WI38 (cell line): Measurements from ENCODE around the gene COL13A1.

Experiments used
- H3K4me3 ChIP-seq: 2 replicates; pipeline ENCODE4 v1.5.1; 2011; ENCODE audit warnings: low read depth, mild to moderate bottlenecking, control low read depth, low read length
- TF ChIP-seq, protein P1 (sequence below): IDR thresholded peaks from 2 replicates; pipeline ENCODE4 v1.5.1; 2012; ENCODE audit warnings: low read depth, mild to moderate bottlenecking, control low read depth, low read length

Gene COL13A1

DNA sequence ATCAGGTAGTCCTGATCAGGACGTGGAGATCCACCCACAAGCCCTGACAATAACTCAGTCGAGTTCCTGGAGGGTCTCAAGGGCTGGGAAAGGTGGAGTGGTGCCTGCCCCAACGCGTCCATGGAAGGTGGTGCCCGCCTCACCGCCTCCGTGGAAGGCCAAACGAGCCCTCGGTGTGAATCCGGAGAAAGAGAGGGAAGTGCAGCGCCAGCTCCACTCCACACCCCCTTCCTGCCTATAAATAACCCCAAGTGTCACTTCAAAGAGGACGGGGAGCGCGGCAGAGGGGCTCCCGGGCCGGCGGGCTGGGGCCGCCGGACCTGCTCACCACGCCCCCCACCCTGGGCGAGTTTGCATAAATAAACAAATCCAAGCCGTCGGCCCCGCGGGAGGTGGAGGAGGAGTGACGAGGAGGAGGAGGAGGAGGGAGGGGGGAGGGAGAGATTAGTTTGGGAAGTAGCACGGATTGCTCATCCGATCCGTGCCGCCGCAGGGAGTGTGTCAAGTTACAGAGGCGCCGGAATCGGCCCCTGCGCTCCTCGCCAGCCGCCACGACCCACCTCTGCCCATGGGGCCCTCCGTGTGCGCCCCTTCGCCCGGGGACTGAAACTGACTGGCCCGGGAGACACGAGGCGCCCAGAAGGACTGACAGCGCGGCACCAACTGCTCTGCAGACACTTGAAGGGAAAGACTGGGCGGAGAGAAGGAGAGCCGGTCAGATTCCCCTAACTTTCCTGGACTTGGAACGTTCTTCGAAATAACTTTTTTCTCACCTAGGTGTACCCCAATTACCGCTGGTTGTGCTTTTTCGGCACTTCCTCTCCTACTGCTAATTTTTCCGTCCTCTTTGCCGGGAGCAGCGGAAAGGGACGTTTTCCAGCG lies at the start of gene COL13A1:
COL13A1 (plus strand) TSS at position 473 of the 882 bp plus-strand sequence. CDS start 518 bp downstream, outside the sequence.
- H3K4me3 ChIP-seq: peak within 1 kb of the TSS; percentile 87
- TF ChIP-seq, protein P1, sequence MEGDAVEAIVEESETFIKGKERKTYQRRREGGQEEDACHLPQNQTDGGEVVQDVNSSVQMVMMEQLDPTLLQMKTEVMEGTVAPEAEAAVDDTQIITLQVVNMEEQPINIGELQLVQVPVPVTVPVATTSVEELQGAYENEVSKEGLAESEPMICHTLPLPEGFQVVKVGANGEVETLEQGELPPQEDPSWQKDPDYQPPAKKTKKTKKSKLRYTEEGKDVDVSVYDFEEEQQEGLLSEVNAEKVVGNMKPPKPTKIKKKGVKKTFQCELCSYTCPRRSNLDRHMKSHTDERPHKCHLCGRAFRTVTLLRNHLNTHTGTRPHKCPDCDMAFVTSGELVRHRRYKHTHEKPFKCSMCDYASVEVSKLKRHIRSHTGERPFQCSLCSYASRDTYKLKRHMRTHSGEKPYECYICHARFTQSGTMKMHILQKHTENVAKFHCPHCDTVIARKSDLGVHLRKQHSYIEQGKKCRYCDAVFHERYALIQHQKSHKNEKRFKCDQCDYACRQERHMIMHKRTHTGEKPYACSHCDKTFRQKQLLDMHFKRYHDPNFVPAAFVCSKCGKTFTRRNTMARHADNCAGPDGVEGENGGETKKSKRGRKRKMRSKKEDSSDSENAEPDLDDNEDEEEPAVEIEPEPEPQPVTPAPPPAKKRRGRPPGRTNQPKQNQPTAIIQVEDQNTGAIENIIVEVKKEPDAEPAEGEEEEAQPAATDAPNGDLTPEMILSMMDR: no peak

- no peak overlapping the region for H3K4me3 ChIP-seq
- TF ChIP-seq, protein P1: no peak
Measured at GRCh38 chr10:69752479-69752878, 49.2 kb upstream of the COL13A1 start.

DNA sequence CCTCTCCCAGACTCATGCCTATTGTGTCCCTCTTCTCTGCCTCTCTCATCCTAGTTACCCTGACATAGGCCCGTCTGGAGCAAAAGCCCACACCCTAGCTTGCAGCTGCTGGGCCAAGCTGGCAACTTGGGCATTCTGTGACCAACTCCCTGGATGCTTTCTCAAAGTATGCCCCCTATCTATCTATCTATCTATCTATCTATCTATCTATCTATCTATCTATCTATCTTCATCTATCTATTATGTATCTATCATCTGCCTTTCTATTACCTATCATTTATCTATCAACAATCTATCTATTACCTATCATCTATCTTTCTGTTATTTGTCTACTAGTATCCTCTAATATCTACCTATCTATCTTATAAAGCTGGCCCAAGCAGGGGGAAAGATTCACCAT lies 45.4 kb upstream of the COL13A1 start:
- H3K4me3 ChIP-seq: no peak overlapping the region
- TF ChIP-seq, protein P1: no peak

DNA sequence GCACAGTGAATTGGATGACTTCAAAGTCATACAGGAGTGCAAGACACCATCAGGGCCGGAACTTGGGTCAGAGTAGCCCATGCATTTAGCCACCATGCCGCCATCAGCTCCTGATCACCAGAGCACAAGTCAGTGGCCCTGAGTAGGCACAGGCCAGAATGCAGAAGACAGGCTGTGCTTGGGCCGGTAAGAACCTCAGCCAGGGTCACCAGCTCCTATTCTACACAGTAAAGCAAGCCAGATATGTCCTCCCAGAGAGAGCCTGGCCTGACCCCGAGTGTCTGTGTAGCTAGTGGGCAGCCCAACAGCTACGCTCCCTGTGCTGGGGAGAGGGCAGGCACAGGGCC lies 44.5 kb upstream of the COL13A1 start:
- TF ChIP-seq, protein P1: no peak
- H3K4me3 ChIP-seq: no peak overlapping the region

GRCh38 chr10:69757553-69758309 lies 44.0 kb upstream of the COL13A1 start:
- H3K4me3 ChIP-seq: no peak overlapping the region
- TF ChIP-seq, protein P1: no peak

DNA sequence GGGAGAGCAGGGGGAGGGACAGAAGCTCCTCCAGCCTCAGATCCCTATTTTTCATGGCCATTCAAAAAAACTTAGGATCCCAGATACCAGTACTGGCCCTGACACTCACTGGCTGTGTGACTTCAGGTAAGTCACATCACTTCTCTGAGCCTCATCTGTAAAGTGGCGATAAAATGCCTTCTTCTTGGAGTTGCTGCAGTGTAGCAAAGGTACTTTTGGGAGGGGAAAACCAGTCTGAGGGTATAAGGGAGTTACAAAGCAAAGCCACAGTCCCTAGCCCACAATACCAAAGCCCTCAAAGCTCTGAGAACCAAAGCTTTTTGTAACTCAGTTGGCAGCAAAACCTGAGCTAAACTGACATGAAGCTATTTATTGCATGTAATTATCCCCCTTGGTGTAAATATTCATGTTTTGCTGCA lies 43.4 kb upstream of the COL13A1 start:
- TF ChIP-seq, protein P1: no peak
- H3K4me3 ChIP-seq: no peak overlapping the region

- H3K4me3 ChIP-seq: no peak overlapping the region
- TF ChIP-seq, protein P1: no peak
Measured at GRCh38 chr10:69759641-69760040, 42.1 kb upstream of the COL13A1 start.
